ENCODE results near the gene CIC. TPM values are rescaled to one million over a fixed set of nuclear protein-coding genes. Genes with fewer than 3 reads are reported as not detected.
"Not testable (repeated sequence)": the region's sequence is repeated elsewhere in the genome, so short reads cannot be mapped to it uniquely, and the experiment has no call there.

The CIC gene
- total RNA-seq, 1 experiment from 2014 or later: 28.6 TPM

DNA sequence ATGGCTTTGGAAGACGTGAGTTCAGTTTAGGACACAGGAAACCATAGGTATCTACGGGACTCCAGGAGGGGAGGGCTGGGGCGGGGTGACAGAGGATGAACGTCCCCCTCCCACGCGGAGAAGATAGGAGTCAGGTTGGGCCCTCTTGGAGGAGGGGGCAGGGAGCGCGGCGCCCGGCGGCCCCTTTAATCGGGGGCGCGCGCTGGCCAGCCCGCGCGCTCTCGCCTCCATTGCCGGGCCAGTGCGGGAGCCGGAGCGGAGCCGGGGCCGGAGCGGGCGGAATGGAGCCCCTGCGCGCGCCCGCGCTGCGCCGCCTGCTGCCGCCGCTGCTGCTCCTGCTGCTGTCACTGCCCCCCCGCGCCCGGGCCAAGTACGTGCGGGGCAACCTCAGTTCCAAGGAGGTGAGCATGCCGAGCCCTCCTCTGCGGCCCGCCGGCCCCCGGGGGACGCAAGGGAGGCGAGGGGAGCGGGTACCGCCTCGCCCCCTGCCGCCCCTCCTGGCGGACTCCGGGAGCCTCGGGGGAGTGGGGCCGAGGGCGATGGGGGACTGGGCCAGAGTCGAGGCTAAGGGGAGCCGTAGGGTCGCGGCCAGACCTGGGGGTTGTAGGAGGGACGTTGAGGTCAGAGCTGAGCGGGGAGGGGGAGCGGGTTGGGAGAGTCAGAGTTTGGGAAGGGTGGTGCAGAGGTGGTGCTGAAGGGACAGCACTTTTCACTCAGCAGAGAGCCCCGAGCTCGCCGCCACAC is 44.2 kb downstream of the CIC start, which contains the start of gene TMEM145:
Gene TMEM145 (plus strand): TSS at position 214 of the 744 bp plus-strand sequence. CDS start 68 bp downstream, at position 282.
- DNase-seq (ENCODE audit: low read depth): peak; percentile 28

DNA sequence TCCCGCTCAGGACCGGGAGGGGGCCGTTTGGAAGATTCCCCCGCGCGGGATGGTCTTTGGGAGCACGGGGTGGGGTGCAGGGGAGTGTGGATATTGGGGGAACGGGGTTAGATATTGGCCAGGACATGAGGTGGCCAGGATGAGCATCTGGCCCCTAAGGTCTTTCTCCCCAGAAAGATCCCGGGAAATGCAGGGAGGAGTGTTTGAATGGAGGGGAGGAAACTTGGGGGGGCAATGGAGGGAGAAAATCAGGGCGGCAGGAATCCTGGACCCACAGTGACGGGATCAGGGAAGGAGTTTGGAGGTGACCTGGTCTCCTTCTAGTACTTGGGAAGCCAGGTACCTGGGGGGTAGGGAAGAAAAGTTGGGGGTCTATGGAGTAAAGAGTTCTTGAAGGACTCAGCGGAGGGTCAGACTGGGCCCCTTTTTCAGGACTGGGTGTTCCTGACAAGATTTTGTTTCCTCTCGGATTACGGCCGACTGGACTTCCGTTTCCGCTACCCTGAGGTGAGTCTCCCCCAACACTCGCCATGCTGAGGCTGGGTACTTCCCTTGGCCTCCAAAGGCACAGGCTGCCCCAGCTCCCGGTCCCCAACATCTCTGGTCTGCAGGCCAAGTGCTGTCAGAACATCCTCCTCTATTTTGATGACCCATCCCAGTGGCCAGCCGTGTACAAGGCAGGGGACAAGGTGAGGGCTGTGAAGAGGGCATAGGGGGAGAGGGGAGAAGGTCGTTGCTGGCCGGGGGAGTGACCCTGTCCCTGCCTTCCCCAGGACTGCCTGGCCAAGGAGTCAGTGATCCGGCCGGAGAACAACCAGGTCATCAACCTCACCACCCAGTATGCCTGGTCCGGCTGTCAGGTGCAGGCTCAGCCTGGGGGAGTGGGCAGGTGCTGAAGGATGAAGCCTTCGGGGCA is 45.0 kb downstream of the CIC start:
- DNase-seq (ENCODE audit: low read depth): no peak

DNA sequence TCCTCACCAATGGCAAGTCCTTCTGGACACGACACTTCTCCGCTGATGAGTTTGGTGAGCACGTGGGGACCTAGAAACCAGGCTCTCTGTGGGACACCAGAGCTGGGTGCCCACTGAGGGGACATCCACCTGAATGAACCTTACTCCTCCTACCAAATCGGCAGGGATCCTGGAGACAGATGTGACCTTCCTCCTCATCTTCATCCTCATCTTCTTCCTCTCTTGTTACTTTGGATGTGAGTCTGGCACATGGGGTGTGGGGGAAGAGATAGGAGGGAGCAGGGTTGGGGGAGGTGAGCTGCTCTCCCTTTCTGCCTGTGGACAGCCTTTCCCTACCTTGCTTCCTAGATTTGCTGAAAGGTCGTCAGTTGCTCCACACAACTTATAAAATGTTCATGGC is 46.0 kb downstream of the CIC start:
- no peak for DNase-seq (ENCODE audit: low read depth)

DNA sequence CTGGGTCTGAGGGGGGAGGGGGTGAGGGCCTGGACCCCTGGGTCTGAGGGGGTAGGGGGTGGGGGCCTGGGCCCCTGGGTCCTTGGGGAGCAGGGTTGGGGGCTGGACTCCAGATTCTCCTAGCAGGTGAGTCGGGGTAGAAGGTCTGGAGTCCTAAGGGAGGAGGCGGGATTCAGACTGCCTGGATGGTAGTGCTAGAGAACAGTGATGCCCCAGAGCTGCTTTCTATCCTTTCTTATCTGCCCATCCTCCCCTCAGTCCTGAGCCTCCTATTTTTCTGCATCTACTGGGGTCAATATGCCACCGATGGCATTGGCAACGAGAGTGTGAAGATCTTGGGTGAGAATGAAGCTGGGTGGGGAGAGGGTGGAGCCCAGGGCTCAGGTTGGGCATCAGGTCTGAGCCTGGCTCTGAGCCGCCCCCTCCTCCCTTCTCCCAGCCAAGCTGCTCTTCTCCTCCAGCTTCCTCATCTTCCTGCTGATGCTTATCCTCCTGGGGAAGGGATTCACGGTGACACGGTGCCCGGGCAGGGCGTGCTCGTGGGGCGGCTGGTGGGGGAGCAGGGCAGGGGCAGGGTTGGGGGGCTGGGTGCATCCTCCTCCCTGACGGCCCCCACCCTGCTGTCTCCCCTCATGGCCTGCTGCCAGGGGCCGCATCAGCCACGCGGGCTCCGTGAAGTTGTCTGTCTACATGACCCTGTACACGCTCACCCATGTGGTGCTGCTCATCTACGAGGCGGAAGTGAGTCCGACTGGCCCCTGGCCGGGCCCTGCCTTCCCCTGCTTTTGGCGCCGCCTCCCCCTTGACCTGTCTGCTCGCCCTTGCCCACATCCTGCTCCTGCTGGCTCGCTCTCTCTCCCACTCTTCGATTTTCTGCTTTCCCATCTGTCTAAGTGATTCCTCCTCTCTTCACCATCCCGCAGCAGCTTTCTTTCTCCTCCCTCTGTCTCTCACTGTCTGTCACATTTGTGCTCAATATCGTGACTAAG is 47.5 kb downstream of the CIC start:
- DNase-seq (ENCODE audit: low read depth): peak; percentile 56

DNA sequence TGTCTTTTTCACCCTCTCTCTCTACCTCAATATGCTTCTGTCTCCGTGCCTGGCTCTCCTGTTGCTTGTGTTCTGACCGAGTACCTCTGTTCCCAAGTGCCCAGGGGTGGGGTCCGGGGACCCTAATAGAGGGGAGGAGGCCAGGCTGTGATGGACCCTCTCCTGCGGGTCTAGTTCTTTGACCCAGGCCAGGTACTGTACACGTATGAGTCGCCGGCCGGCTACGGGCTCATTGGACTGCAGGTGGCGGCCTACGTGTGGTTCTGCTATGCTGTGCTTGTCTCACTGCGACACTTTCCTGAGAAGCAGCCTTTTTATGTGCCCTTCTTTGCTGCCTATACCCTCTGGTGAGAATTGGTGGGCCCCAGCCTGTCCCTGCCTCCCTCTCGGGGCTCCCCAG is 48.5 kb downstream of the CIC start:
- no peak for DNase-seq (ENCODE audit: low read depth)

DNA sequence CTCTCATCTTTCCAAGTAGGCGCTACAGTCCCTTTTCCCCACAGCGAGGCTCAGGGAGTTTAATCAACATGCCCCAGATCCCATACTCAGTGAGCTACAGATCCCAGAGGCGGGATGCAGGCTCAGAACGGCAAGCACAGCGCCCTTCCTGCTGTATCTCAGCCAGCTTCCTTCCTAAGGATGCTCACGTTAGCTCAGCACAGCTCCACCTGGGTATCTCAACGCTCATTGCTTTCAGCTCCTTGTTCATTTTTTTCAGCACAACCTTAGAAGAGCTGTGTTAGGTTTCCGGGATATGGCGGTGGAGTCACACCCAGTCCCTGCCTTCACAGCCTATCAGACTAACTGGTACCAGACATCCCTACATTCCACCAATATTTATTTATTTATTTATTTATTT is 53.3 kb downstream of the CIC start:
- DNase-seq (ENCODE audit: low read depth): no peak

DNA sequence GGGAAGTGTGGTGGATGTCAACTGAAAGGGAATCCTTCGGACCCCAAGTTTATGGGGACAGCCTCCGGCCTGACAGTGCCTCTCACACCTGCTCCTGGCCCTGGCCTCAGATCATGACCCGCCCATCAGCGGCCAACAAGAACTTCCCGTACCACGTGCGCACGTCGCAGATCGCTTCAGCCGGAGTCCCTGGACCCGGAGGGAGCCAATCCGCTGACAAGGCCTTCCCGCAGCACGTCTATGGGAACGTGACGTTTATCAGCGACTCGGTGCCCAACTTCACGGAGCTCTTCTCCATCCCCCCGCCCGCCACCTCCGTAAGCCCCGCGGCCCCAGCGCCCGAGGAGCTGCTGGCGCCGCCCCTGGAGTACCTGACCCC is 54.4 kb downstream of the CIC start:
- no peak for DNase-seq (ENCODE audit: low read depth)

DNA sequence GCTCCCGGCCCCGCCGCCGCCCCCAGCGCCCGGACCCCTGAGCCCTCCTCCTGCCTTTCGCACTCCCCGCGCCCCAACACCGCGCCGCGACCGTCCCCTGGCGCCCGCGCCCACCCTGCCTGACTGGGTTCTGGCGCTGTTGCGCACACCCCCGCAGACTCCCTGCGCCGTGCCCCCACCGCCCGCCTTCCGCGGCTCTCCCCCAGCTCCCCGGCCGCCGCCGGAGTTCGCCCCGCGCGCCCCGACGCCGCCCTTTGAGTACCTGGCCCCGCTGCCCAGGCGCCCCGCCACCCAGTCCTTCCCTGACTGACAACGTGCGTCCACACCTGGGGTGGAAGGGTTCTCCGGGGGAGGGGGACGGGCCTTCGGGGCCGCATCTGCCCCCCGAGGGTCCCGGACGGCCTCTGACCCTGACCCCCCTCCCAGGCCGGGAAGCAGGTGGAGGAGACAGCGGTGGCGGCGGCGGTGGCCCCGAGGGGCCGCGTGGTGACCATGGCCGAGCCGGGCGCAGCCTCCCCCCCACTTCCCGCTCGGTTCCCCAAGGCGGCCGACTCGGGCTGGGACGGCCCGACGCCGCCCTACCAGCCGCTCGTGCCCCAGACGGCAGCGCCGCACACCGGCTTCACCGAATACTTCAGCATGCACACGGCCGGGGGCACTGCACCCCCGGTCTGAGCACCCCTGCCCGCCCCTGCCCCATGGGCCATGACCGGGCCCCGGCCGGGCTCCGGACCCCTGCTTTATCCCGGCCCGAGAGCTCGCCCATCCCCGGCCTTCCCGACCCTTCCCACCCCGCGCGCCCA is 55.0 kb downstream of the CIC start:
- no peak for DNase-seq (ENCODE audit: low read depth)

DNA sequence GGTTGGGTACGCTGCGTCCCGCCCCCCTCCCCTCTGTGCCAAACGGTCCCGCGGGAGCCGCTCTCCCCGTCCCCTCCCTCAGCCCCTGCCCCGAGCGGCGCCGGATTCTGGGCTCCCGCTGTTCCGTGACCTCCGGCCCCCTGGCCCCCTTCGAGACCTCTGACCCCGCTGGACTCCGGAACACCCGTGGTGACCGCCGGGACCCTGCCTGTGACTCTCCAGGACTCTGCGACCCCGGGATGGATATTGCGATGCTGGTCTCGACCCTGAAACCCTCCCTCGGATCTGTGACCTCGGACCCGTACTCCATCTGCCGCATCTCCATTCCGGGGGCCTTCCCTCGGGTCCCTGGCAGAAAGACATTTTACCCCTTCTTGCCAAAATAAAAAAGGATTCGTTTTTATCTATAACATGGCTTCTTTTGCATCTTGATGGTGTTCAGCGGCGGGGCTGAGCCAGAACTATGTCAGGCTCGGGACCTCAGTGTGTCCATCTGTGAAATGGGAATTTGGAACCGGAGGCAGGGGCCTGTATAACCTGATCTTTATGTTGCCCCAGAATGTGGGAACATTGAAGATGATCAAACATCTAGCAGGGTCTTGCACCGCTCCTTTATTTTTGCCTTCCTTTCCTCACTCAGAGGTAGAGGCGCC is 55.7 kb downstream of the CIC start:
- DNase-seq (ENCODE audit: low read depth): no peak

DNA sequence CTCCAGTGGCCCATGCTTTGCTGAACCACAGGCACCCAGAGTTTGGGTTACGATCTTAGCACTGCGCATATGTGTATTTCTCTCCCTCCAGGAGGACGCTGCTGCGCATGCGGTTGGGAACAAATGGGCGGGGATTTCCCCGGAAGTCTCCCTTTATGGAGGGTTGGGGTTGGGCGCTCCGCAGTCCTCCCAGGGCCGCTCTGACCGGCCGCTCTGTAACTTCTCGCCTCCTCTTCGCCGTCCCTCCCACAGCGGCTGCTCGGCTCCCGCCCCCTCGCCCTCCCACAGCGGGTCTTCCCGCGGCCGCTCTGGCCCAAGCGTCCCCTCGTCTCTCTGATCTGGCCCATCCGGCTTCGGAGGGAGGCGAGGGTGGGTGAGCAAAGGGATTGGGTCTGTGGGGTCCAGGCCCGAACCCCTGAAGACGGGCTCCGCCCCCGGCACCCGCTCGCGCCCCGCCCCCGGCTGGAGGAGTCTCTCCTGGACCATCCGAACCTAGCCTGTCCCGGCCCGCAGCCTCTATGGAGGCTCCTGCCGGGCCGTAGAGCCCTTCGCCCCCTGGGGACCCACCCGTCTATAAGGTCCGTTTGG is 56.4 kb downstream of the CIC start, which contains the start of gene MEGF8:
Gene MEGF8 (plus strand): TSS at position 328 of the 588 bp plus-strand sequence. CDS start 609 bp downstream, outside the sequence.
- peak; percentile 99 for DNase-seq (ENCODE audit: low read depth)

DNA sequence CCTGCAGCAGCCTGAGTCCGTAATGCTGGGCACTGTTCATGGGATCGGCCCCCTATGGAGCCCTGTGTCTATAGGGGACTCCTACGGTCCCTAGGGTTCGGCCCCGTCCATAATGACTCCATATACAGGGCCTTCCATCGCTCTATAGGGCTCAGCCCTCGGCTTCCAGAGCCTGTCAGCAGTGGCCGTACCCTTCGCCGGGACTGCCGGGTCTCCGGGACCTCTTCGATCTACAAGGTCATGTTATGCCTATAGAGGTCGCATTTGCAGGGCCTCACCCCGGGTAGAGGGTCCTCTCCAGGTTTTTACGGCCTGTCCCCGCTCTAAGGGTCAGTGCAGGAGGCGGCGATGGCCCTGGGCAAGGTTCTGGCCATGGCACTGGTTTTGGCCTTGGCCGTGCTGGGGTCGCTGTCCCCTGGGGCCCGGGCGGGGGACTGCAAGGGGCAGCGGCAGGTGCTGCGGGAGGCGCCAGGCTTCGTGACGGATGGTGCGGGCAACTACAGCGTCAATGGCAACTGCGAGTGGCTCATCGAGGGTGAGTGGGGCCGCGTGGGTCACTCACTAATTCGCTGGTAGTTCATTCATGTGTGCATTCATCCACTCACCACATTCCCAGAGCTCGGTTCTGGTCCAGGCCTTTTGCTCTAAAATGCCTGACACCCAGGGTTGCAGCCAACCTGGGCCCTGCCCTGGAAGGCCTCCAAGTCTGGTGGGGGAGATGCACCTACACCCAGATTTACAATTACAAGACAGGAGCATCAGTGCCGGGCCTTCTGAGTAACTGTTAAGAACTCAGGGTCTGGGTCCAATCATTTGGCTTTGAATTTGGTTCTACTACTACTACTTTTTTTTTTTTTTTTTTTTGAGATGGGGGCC is 57.1 kb downstream of the CIC start:
- DNase-seq (ENCODE audit: low read depth): peak; percentile 22

DNA sequence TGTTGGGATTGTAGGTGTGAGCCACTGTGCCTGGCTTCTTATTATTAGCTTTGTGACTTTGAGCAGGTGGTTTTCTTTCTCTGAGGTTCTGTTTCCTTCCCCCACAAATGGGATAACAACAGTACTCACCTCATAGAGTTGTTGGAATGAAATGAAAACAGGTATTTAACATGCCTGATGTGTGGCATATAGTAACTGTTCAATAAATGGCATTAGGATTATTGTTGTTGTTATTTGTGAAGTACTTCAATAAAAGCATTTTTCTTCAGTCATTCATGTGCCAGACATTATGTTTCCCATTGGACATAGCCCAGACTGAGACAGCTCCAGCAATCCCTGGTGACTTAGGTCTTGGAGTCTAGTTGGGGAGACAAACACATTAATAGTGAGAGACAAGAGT is 57.9 kb downstream of the CIC start:
- no peak for DNase-seq (ENCODE audit: low read depth)

DNA sequence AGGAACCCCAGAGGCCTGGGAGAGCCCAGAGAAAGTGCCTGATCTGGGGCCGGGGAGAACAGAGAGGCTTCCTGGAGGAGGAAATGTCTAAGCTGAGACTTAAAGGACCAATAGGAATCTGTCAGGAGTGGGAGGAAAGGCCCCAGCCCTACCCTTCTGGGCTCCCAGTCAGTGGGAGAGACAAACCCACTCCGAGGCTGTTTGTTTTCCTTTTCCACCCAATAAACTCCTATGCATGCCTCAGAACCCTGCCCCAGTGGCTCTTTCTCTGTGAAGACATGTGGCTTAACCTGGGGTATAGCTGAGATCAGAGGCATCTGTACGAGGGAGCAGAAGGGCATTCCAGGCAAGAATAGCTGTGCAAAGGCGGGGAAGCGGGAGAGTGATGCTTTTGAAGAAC is 58.3 kb downstream of the CIC start:
- DNase-seq (ENCODE audit: low read depth): no peak

DNA sequence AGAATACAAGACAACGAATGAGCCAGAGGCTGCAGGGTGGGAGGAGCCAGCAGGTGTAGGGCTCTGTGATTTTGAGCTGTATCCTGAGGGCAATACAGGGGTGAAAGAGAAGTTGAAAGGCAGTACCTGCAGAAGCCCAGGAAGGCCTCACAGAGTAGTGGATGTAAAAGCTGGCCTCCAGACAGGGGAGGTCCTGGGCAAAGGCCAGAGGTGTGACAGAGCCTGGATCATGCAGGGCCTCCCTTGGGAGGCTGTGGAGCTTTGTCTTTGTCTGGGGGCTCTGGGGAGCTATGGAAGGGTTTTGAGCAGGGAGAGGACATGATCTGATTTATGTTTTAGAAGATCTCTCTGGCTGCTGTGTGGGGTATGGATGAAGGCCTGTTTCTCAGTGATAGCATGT is 59.1 kb downstream of the CIC start:
- no peak for DNase-seq (ENCODE audit: low read depth)

DNA sequence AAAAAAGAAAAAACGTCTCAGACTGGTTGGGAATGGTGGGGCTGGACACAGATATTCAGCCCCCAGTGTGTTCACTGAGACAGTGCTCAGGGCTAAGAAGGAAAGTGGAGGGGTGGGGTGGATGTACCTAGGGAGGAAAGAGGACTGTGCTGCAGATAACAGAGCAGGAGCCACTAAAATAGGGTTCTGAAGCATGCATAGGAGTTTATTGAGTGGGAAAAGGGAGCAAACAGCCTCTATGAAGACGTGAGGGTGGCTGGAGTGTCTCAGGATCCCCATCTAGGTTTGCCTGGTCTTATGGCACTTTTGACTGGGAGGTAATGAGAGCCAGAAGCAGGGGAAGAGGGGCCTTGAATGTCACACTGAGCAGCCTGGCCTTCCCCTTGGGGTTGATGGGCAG is 59.8 kb downstream of the CIC start:
- DNase-seq (ENCODE audit: low read depth): no peak

DNA sequence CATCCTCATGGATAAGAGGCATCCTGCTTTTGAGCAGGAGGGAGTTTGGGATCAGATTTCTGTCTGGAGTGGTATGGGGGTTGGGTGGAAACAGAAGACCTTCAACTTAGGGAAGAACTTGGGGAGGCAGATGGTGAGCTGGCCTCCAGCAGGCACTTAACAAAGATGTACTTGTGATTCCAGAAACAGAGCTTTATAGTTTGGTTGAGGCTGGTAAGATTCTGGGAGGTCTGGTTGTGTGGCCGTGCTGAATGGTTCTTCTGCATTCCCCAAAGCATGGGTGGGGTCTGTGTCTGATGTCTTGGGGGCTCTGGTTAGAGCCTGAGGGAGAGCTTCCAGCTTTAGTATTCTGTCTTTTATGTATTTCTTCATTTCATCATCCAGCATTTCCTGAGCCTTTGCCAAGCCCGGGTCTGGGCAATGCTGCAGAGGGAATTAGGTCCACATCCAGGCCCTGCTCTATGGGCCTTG is 61.2 kb downstream of the CIC start:
- no peak for DNase-seq (ENCODE audit: low read depth)

DNA sequence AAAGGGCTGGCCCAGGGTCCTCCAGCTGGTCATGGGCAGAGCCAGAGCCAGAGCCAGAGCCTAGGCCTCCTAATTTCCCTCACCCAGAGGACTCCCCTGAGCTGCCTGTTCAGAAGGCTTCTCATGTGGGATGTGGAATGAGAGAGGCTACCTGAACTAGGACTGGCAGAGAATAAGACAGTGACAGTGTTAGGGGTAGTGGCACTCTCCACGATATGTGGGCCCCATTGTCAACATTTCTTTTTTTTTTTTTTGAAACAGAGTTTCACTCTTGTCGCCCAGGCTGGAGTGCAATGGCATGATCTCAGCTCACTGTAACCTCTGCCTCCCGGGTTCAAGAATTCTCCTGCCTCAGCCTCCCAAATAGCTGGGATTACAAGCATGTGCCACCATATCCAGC is 62.3 kb downstream of the CIC start:
- DNase-seq (ENCODE audit: low read depth): not testable (repeated sequence)

DNA sequence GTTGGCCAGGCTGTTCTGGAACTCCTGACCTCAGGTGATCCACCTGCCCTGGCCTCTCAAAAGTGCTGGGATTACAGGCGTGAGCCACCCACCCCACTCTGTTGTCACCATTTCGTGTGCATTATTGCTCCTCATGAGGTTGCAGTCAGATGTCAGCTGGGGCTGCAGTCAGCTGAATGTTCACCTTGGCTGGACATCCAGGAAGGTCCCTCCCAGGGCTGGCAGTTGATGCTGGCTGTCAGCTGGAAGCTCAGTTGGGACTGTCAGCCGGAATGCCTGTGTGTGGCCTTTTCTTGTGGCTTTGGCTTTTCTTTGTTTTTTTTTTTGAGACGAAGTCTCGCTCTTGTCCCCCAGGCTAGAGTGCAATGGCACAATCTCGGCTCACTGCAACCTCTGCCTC is 63.0 kb downstream of the CIC start:
- DNase-seq (ENCODE audit: low read depth): no peak
